Measurements from ENCODE around the gene MAPK14. TPM values are rescaled to one million over a fixed set of nuclear protein-coding genes. Genes with fewer than 3 reads are reported as not detected.

MAPK14 gene
- total and polyA plus RNA-seq, 9 of the 15 experiments (the other 6 are each of a cell fraction or from before 2014, with no cell fraction given), result 8.8 to 62.7 (median 35.5) TPM

GRCh38 chr6:36129941-36130666 lies 102.5 kb downstream of the MAPK14 start, which contains the start of gene MAPK13:
TSS of gene MAPK13 (plus strand) at chr6:36130513. CDS start at chr6:36130583, 70 bp downstream.
- Histone ChIP-seq H3K9me1 (ENCODE audit: control insufficient read depth, insufficient read depth, low read length) (no peaks in the 10 kb centered on the region), H3K9ac (ENCODE audit: insufficient read depth in 1 of 2, low read depth in 2 of 2, low read length in 2 of 2) (peak within 1 kb of the TSS in 1 of 2 experiments; percentile 19; a peak in 1 of 4 replicates), H3K79me2 (ENCODE audit: control insufficient read depth, insufficient read depth, low read length) (no peaks in the 10 kb centered on the region), H3K4me3 (no peak within 1 kb of the TSS), H3K36me3 (ENCODE audit: control insufficient read depth, insufficient read depth, low read length) (no peaks in the 10 kb centered on the region), H3K4me1 (replicated peaks in 1 of 2; ENCODE audit: control insufficient read depth in 2 of 2, insufficient read depth in 2 of 2, low read length in 2 of 2) (peaks cover 22 to 25% of the 10 kb centered on the region in 2 experiments), H2AFZ (ENCODE audit: low read depth, low read length) (no peak within 1 kb of the TSS), H3K9me3 (replicated peaks; ENCODE audit: control insufficient read depth, insufficient read depth, low read depth, low read length) (no peaks in the 10 kb centered on the region), H3K27me3 (ENCODE audit: control insufficient read depth in 2 of 2, insufficient read depth in 2 of 2, low read length in 2 of 2) (peaks cover 6 to 16% of the 10 kb centered on the region in 2 experiments; a peak in 4 of 5 replicates), H3K27ac (ENCODE audit: extremely low read depth, low read depth, low read length) (no peak within 1 kb of the TSS), H4K20me1 (replicated peaks; ENCODE audit: control insufficient read depth, insufficient read depth, low read length) (no peaks in the 10 kb centered on the region; the same call in 1 of the 2 replicates), H3K4me2 (ENCODE audit: insufficient read depth, low read length) (no peak within 1 kb of the TSS)
- CTCF ChIA-PET (ENCODE audit: low intra/inter-chr PET ratio), result interaction anchor here (0.6 kb wide), 1 partner anchor 100 kb away, joined by 3 read pairs; no protein-coding TSS in a partner anchor
- ATAC-seq (no peak), DNase-seq (ENCODE audit: extremely low read depth in 1 of 4, low spot score in 3 of 4) (no peak), FAIRE-seq (no peak)
- 89% methylated on average over 35 of the region's 59 CpGs for WGBS (ENCODE audit: insufficient coverage, low coverage, missing lambda C conversion rate)
- intact Hi-C loops (cut with micrococcal nuclease) (no loop called here), in situ Hi-C loops (cut with MboI) (no loop called here)
- POLR2A ChIA-PET, result interaction anchor here (0.6 to 0.7 kb wide), 5 partner anchors 103 to 680 kb away, joined by 3 to 4 read pairs (median 3); no protein-coding TSS in a partner anchor
- TF ChIP-seq FOXA1 (IDR thresholded peaks at IDR 0.05; ENCODE audit: borderline replicate concordance), result no peak
- no TSS peak for BruUV-seq (replicated peaks)

- H3K27ac ChIP-seq (ENCODE audit: extremely low read depth, low read depth, low read length), result no peak overlapping the region
- peak overlapping the region in 1 of 2 experiments; percentile 19; a peak in 1 of 4 replicates for H3K9ac ChIP-seq (ENCODE audit: insufficient read depth in 1 of 2, low read depth in 2 of 2, low read length in 2 of 2)
- H3K4me2 ChIP-seq (ENCODE audit: insufficient read depth, low read length), result no peak overlapping the region
- BruUV-seq (replicated peaks), result no TSS peak
- WGBS (ENCODE audit: insufficient coverage, low coverage, missing lambda C conversion rate), result 76% methylated on average over 37 of the region's 52 CpGs
- ChIA-PET CTCF (ENCODE audit: low intra/inter-chr PET ratio) (no interaction called here), POLR2A (interaction anchor here (0.6 to 1.7 kb wide), 7 partner anchors 8 to 680 kb away, joined by 3 to 6 read pairs (median 3); no protein-coding TSS in a partner anchor)
- H4K20me1 ChIP-seq (replicated peaks; ENCODE audit: control insufficient read depth, insufficient read depth, low read length), result no peaks in the 10 kb centered on the region; the same call in 1 of the 2 replicates
- peaks cover 25% of the 10 kb centered on the region in 2 experiments for H3K4me1 ChIP-seq (replicated peaks in 1 of 2; ENCODE audit: control insufficient read depth in 2 of 2, insufficient read depth in 2 of 2, low read length in 2 of 2)
- in situ Hi-C loops (cut with MboI) (no loop called here), intact Hi-C loops (cut with micrococcal nuclease) (no loop called here)
- H3K79me2 ChIP-seq (ENCODE audit: control insufficient read depth, insufficient read depth, low read length), result no peaks in the 10 kb centered on the region
- FAIRE-seq, result no peak
- H3K27me3 ChIP-seq (ENCODE audit: control insufficient read depth in 2 of 2, insufficient read depth in 2 of 2, low read length in 2 of 2), result peaks cover 10 to 24% of the 10 kb centered on the region in 2 experiments; a peak in 4 of 5 replicates
- DNase-seq (ENCODE audit: extremely low read depth in 1 of 4, low spot score in 3 of 4), result peak in 2 of 4 experiments; percentile 44 to 49
- H3K4me3 ChIP-seq, result no peak overlapping the region
- no peak for ATAC-seq
- H3K36me3 ChIP-seq (ENCODE audit: control insufficient read depth, insufficient read depth, low read length), result no peaks in the 10 kb centered on the region
- no peaks in the 10 kb centered on the region for H3K9me3 ChIP-seq (replicated peaks; ENCODE audit: control insufficient read depth, insufficient read depth, low read depth, low read length)
- no peak overlapping the region for H2AFZ ChIP-seq (ENCODE audit: low read depth, low read length)
- H3K9me1 ChIP-seq (ENCODE audit: control insufficient read depth, insufficient read depth, low read length), result no peaks in the 10 kb centered on the region
- TF ChIP-seq ZBTB8A (IDR thresholded peaks at IDR 0.05; ENCODE audit: partially characterized antibody) (no peak), HEY1 (CRISPR knock-in tag; IDR thresholded peaks at IDR 0.05; ENCODE audit: borderline replicate concordance) (no peak), RUNX1 (IDR thresholded peaks at IDR 0.05; ENCODE audit: low read depth) (no peak), CREM (IDR thresholded peaks at IDR 0.05; ENCODE audit: low read depth) (no peak), MITF (IDR thresholded peaks at IDR 0.05) (no peak), SMARCA4 (IDR thresholded peaks at IDR 0.05) (no peak), ZNF699 (CRISPR knock-in tag; IDR thresholded peaks at IDR 0.05; ENCODE audit: insufficient replicate concordance) (no peak)
Measured at GRCh38 chr6:36130667-36131510, 103.3 kb downstream of the MAPK14 start.
